Measurements from ENCODE around the gene ABO.

DNA sequence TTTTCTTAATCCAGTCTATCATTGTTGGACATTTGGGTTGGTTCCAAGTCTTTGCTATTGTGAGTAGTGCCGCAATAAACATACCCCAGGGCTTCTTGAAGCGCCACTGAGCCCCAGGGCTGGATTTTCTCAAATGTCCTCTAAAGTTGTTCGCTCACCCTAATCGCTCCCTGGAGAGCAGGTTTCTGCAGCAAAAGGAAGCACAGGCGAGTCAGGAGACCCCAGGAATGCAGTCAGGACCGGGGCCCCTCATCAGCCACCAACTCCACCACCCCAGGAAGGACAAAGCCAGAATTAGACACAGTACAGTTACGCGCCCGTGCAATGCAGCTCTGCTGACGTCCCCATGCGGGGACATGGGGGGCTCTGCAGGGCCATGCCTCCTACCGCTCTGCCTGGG, 50.2 kb downstream of the ABO start:
- TF ChIP-seq CTCF (IDR thresholded peaks at IDR 0.05 in 2 of 3, conservative IDR thresholded peaks at IDR 0.05 in 1 of 3; ENCODE audit: borderline replicate concordance in 1 of 3, insufficient read depth in 1 of 3, low read depth in 2 of 3, low read length in 2 of 3) (no peak), EZH2phosphoT487 (IDR thresholded peaks at IDR 0.05; ENCODE audit: borderline replicate concordance) (no peak), CEBPB (IDR thresholded peaks at IDR 0.05; ENCODE audit: low read depth) (no peak), ZNF274 (IDR thresholded peaks at IDR 0.05; ENCODE audit: low read depth, low read length) (no peak), POLR2A (IDR thresholded peaks at IDR 0.05; ENCODE audit: borderline replicate concordance, extremely low read depth, insufficient read depth, insufficient read length) (no peak), ZFX (IDR thresholded peaks at IDR 0.05) (no peak), EZH2 (IDR thresholded peaks at IDR 0.05) (no peak), FOSL1 (IDR thresholded peaks at IDR 0.05; ENCODE audit: low read depth) (no peak), REST (IDR thresholded peaks at IDR 0.05; ENCODE audit: low read depth) (no peak)
- TF ChIP-seq, protein P1, sequence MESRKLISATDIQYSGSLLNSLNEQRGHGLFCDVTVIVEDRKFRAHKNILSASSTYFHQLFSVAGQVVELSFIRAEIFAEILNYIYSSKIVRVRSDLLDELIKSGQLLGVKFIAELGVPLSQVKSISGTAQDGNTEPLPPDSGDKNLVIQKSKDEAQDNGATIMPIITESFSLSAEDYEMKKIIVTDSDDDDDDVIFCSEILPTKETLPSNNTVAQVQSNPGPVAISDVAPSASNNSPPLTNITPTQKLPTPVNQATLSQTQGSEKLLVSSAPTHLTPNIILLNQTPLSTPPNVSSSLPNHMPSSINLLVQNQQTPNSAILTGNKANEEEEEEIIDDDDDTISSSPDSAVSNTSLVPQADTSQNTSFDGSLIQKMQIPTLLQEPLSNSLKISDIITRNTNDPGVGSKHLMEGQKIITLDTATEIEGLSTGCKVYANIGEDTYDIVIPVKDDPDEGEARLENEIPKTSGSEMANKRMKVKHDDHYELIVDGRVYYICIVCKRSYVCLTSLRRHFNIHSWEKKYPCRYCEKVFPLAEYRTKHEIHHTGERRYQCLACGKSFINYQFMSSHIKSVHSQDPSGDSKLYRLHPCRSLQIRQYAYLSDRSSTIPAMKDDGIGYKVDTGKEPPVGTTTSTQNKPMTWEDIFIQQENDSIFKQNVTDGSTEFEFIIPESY (IDR thresholded peaks at IDR 0.05; ENCODE audit: extremely low read depth, insufficient replicate concordance, low read length) = no peak

All from HCT116 (cell line).